Chondrocyte (in vitro differentiated cells): Measurements from ENCODE around the gene PRKAR2B. TPM values are rescaled to one million over a fixed set of nuclear protein-coding genes. Genes with fewer than 3 reads are reported as not detected.

Experiments
- DNase-seq: peaks from one replicate; pipeline ENCODE4 v3.0.0; 2021; ENCODE audit warnings: mixed read lengths, low spot score
- H3K27ac Mint-ChIP-seq: one replicate; pipeline ENCODE4 v1.8.0; 2021; ENCODE audit warnings: mild to moderate bottlenecking, moderate library complexity, mixed read lengths; ENCODE audit not compliant: unreplicated experiment
- H3K27me3 Mint-ChIP-seq: 2 replicates; pipeline ENCODE4 v1.8.0; 2021; ENCODE audit warnings: low read depth, mixed read lengths
- H3K36me3 Mint-ChIP-seq: 2 replicates; pipeline ENCODE4 v1.8.0; 2021; ENCODE audit warnings: low read depth, mixed read lengths
- H3K4me1 Mint-ChIP-seq: 2 replicates; pipeline ENCODE4 v1.8.0; 2021; ENCODE audit warnings: low read depth, mild to moderate bottlenecking, mixed read lengths
- H3K4me3 Mint-ChIP-seq: one replicate; pipeline ENCODE4 v1.8.0; 2021; ENCODE audit warnings: mild to moderate bottlenecking, moderate library complexity, mixed read lengths; ENCODE audit not compliant: unreplicated experiment
- H3K9me3 Mint-ChIP-seq: 2 replicates; pipeline ENCODE4 v1.8.0; 2021; ENCODE audit warnings: low read depth, mixed read lengths
- total RNA-seq: library from RNA; stranded (reverse); gene quantifications from 3 replicates; pipeline ENCODE4 v1.2.1, GENCODE V29; 2021
- TF ChIP-seq, protein P1 (sequence below): fragments of 200-600 bp; sonication (generic); IDR thresholded peaks from 2 replicates; pipeline ENCODE4 v1.5.0; 2021; ENCODE audit warnings: antibody characterized with exemption, mild to moderate bottlenecking, moderate library complexity

PRKAR2B gene
- total RNA-seq, 1 donor from 2014 or later, result 0.87 TPM

DNA sequence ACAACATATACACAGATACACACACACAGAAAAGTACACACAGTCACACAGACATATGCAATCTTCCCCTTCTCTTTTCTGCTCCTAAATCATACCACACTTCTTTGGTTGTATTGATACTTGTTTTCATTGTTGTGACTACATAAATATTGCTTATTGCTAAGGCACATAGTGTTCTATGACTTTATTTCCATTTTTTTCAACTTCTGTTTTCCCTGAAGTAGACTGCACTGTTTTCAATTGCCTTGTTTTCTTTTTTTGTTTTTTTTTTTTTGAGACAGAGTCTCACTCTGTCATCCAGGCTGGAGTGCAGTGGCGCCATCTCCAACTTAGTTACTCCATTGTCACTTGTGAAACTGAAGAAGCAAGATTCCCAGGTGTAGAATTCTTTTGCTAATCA is 10.0 kb upstream of the PRKAR2B start:
- Mint-ChIP-seq H3K4me1 (peaks cover 5% of the 10 kb centered on the region), H3K27me3 (no peaks in the 10 kb centered on the region), H3K9me3 (peaks cover 7% of the 10 kb centered on the region), H3K36me3 (no peaks in the 10 kb centered on the region), H3K27ac (no peak overlapping the region), H3K4me3 (no peak overlapping the region)
- TF ChIP-seq, protein P1, sequence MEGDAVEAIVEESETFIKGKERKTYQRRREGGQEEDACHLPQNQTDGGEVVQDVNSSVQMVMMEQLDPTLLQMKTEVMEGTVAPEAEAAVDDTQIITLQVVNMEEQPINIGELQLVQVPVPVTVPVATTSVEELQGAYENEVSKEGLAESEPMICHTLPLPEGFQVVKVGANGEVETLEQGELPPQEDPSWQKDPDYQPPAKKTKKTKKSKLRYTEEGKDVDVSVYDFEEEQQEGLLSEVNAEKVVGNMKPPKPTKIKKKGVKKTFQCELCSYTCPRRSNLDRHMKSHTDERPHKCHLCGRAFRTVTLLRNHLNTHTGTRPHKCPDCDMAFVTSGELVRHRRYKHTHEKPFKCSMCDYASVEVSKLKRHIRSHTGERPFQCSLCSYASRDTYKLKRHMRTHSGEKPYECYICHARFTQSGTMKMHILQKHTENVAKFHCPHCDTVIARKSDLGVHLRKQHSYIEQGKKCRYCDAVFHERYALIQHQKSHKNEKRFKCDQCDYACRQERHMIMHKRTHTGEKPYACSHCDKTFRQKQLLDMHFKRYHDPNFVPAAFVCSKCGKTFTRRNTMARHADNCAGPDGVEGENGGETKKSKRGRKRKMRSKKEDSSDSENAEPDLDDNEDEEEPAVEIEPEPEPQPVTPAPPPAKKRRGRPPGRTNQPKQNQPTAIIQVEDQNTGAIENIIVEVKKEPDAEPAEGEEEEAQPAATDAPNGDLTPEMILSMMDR, result no peak
- DNase-seq, result no peak

DNA sequence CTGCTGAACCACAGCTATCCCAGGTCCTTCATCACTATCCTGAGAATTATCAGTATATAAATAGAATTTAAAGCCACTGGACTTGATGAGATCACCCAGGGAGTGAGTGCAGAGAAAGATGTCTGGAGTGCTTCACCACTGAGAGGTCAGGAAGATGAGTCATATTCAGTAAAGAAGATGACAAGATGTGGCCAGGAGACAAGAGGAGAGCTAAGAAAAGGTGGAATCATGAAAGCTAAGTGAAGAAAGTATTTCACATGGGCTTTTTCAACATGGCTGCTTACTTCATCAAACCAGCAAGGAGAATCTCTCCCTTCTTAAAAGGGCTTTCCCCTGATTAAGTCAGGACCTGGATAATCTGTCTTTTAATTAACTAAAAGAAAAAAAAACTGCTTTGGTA is 9.1 kb upstream of the PRKAR2B start:
- peaks cover 5% of the 10 kb centered on the region for H3K4me1 Mint-ChIP-seq
- H3K27ac Mint-ChIP-seq, result peak overlapping the region; percentile 11
- H3K27me3 Mint-ChIP-seq, result no peaks in the 10 kb centered on the region
- H3K4me3 Mint-ChIP-seq, result no peak overlapping the region
- TF ChIP-seq, protein P1, result no peak
- no peaks in the 10 kb centered on the region for H3K36me3 Mint-ChIP-seq
- H3K9me3 Mint-ChIP-seq, result peaks cover 7% of the 10 kb centered on the region
- DNase-seq, result no peak

DNA sequence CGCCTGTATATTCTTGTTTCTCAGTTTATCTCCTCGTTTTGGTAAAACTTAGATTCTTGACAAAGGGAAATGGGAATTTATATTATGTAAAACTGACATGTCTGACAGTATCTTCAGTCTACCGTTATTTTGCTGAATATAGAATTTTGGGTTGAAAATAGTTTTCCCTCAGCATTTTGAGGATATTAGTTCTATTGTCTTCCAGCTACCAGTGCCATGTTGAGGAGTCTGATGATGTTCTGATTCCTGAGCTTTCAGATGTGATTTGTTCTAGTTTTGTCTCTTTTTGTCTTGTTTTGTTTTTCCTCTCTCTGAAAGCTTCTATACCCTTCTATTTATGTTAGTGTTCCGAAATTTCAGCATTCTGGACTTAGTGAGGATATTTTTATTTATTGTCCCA is 8.0 kb upstream of the PRKAR2B start:
- Mint-ChIP-seq H3K27ac (no peak overlapping the region), H3K4me3 (no peak overlapping the region), H3K27me3 (no peaks in the 10 kb centered on the region), H3K9me3 (peaks cover 7% of the 10 kb centered on the region), H3K36me3 (no peaks in the 10 kb centered on the region), H3K4me1 (peaks cover 5% of the 10 kb centered on the region)
- no peak for DNase-seq
- TF ChIP-seq, protein P1, result no peak

DNA sequence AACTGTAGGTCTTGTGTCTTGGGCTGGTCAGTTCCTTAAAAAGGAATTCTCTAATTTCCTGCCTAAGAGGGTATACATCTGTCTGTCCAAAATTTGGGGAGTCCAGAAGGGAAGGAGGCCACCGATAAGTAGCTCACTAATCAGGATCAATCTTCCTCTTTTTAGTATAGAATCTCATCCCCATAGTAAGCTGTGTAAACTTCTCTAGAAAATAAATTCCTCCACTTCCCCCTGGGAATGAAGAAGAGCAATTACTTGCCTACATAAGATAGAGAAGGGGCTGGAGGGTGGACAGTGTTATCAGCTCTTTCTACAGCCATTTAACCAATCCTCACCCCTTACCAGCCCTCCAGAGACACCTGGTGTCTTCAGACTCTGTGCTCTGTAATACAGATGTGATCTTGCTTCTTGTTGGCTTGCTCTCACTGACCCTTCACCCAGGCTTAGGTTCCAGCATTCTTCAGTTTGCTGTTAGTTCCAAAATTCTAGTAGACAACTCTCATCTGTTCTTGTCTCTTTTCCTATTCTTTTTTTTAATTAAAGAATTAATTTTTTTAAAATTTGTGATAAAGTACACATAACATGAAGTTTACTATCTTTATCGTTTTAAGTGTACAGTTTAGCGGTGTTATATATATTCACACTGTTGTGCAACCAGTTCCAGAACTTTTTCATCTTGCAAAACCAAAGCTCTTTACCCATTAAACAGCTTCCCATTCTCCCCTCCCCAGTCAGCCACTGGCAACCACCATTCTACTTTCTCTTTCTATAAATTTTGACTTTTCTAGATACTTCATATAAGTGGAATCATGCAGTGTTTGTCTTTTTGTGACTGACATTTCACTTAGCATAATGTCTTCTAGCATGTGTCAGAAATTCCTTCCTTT is 6.5 kb upstream of the PRKAR2B start:
- H3K9me3 Mint-ChIP-seq, result peaks cover 7% of the 10 kb centered on the region
- H3K36me3 Mint-ChIP-seq, result no peaks in the 10 kb centered on the region

DNA sequence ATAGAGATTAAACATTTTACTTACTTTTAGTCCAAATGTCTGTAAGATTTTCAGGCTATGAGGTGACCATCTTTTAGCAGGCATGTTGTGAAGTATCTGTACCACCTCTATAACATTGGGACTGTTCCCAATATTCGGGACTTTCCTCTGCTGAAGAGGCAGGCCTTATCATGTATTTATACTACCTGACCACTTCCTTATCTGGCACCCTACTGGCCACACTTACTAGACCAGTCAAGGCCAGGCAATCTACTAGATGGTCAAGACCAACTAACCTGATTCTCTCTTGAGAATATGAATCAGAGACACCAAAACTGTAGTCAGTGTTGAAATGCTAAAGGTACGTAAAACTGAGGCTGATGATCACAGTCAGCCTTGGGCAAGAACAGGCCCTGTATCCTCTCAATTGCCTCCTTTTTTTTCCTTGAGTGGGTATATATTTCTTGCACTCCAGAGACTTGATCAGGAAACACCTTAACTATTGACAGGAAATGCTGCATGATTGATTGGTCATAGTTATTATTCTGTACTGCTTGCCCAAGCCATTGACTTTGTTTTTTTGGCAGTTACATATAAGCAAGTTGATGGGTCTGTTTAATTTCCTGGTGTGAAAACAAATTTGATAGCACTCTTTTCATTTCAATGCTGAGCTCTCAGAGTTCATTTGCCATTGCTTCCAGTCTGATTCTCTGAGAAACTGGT is 5.2 kb upstream of the PRKAR2B start:
- no peak overlapping the region for H3K27ac Mint-ChIP-seq
- no peaks in the 10 kb centered on the region for H3K27me3 Mint-ChIP-seq
- no peak for DNase-seq
- H3K4me1 Mint-ChIP-seq, result peaks cover 9% of the 10 kb centered on the region
- no peak overlapping the region for H3K4me3 Mint-ChIP-seq
- no peaks in the 10 kb centered on the region for H3K36me3 Mint-ChIP-seq
- peaks cover 7% of the 10 kb centered on the region for H3K9me3 Mint-ChIP-seq
- TF ChIP-seq, protein P1, result no peak

More for the DNA sequence above, 6.5 kb upstream of the PRKAR2B start:
- peaks cover 5% of the 10 kb centered on the region for H3K4me1 Mint-ChIP-seq
- no peak overlapping the region for H3K27ac Mint-ChIP-seq
- no peak for DNase-seq
- TF ChIP-seq, protein P1, result no peak
- no peaks in the 10 kb centered on the region for H3K27me3 Mint-ChIP-seq
- H3K4me3 Mint-ChIP-seq, result no peak overlapping the region
